Measurements from ENCODE around the gene SLC22A8. TPM values are rescaled to one million over a fixed set of nuclear protein-coding genes. Genes with fewer than 3 reads are reported as not detected.
A peak's percentile ranks its signal among the peaks of the same experiment; 100 is the strongest.
"Not testable (repeated sequence)": the region's sequence is repeated elsewhere in the genome, so short reads cannot be mapped to it uniquely, and the experiment has no call there.

SLC22A8 gene
- total and polyA plus RNA-seq, 2 experiments from 2014 or later = not detected

DNA sequence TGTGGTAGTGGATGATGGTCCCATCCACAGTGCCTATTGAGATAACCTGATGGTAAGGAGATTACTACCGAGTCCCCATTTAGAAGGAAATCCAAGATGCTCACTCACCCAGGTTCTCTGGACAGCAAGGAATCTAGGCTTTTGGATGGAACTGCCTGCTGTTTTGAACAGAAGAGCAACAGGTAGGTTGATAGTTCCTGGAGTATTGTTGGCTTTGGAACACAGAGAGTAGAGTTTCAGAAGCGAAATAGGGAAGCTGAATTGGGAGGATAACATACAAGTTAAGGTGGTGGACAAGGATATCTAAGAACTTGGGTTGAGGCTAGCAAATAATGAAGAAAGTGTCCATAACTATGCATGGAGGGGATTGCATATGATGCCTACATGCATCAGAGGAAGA is 58.5 kb downstream of the SLC22A8 start:
- Histone ChIP-seq H3K27ac (no peak overlapping the region), H3K9me3 (ENCODE audit: low read depth) (no peaks in the 10 kb centered on the region), H3K27me3 (replicated peaks; ENCODE audit: insufficient read depth) (no peaks in the 10 kb centered on the region; the same call in 1 of the 2 replicates), H3K9ac (no peak overlapping the region), H3K79me2 (ENCODE audit: insufficient read depth) (no peaks in the 10 kb centered on the region), H3K36me3 (ENCODE audit: low read depth) (no peaks in the 10 kb centered on the region), H3K4me3 (no peak overlapping the region), H4K20me1 (ENCODE audit: insufficient read depth) (no peaks in the 10 kb centered on the region), H3K9me2 (ENCODE audit: insufficient read depth) (no peaks in the 10 kb centered on the region), H3K4me2 (ENCODE audit: unreplicated experiment) (no peak overlapping the region), H3K4me1 (ENCODE audit: insufficient read depth) (no peaks in the 10 kb centered on the region), H3F3A (ENCODE audit: insufficient read depth) (no peaks in the 10 kb centered on the region), H2AFZ (no peak overlapping the region)
- no peak for DNase-seq
- 57 to 61% methylated on average over 2 of the region's 2 CpGs for WGBS, 2 experiments (ENCODE audit: low coverage in 1 of 2, low lambda C conversion rate in 2 of 2, missing lambda C conversion rate in 2 of 2)
- TF ChIP-seq EZH2phosphoT487 (IDR thresholded peaks at IDR 0.05; ENCODE audit: insufficient read depth, low read depth) = no peak
- TF ChIP-seq EZH2 (IDR thresholded peaks at IDR 0.05; ENCODE audit: insufficient read depth, poor library complexity, severe bottlenecking) = no peak
- in situ Hi-C loops (cut with MboI) = no loop called here

DNA sequence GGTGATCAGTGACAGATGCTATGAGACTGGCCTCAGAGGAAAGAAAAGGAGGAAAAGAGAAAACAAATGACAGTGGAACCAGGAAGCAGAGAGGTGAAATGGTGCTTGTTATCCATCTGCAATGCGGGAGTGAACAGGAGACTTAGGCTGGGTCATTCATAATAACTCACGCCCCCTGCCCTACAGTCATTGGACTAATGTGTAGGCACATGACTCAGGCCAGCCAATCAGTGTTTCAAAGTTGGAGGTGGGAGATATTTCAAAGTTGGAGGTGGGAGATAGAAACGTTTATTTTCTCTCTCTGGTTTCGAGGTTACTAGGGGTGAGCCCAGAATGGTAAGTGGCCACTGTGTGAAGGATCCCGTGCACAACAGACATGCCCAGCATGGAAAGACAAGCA is 61.2 kb downstream of the SLC22A8 start:
- Histone ChIP-seq H3K4me2 (ENCODE audit: unreplicated experiment) (no peak overlapping the region), H3K9ac (no peak overlapping the region), H3K9me2 (ENCODE audit: insufficient read depth) (no peaks in the 10 kb centered on the region), H3K4me1 (ENCODE audit: insufficient read depth) (no peaks in the 10 kb centered on the region), H3K9me3 (ENCODE audit: low read depth) (no peaks in the 10 kb centered on the region), H3F3A (ENCODE audit: insufficient read depth) (no peaks in the 10 kb centered on the region), H3K36me3 (ENCODE audit: low read depth) (no peaks in the 10 kb centered on the region), H3K27ac (no peak overlapping the region), H2AFZ (no peak overlapping the region), H3K27me3 (replicated peaks; ENCODE audit: insufficient read depth) (no peaks in the 10 kb centered on the region; the same call in 1 of the 2 replicates), H3K4me3 (no peak overlapping the region), H3K79me2 (ENCODE audit: insufficient read depth) (no peaks in the 10 kb centered on the region), H4K20me1 (ENCODE audit: insufficient read depth) (no peaks in the 10 kb centered on the region)
- TF ChIP-seq EZH2phosphoT487 (IDR thresholded peaks at IDR 0.05; ENCODE audit: insufficient read depth, low read depth) = no peak
- no peak for TF ChIP-seq EZH2 (IDR thresholded peaks at IDR 0.05; ENCODE audit: insufficient read depth, poor library complexity, severe bottlenecking)
- DNase-seq = no peak
- in situ Hi-C loops (cut with MboI) = no loop called here
- 41 to 44% methylated on average over 5 of the region's 5 CpGs for WGBS, 2 experiments (ENCODE audit: low coverage in 1 of 2, low lambda C conversion rate in 2 of 2, missing lambda C conversion rate in 2 of 2)

DNA sequence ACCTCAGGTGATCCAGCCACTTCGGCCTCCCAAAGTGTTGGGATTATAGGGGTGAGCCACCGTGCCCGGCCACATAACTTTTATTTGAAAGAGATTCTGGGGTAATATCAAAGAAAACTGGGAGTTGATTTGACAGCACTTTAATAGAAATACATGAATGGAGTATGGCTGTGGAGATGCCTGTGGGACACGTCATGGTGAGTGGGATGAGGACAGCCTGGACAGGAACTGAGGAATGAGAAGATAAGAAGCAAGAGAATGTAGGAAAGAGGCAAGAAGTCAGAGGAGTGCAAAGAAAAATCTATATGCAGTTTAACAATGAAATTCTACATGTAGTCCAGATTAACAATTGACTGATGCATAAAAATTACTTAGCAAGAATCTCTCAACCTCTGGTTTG is 61.8 kb downstream of the SLC22A8 start:
- H3K27me3 ChIP-seq (replicated peaks; ENCODE audit: insufficient read depth) = no peaks in the 10 kb centered on the region; the same call in 1 of the 2 replicates
- 46 to 61% methylated on average over 4 of the region's 4 CpGs for WGBS, 2 experiments (ENCODE audit: low coverage in 1 of 2, low lambda C conversion rate in 2 of 2, missing lambda C conversion rate in 2 of 2)
- H3K9ac ChIP-seq = no peak overlapping the region
- no peaks in the 10 kb centered on the region for H3K4me1 ChIP-seq (ENCODE audit: insufficient read depth)
- H3K27ac ChIP-seq = no peak overlapping the region
- no peaks in the 10 kb centered on the region for H4K20me1 ChIP-seq (ENCODE audit: insufficient read depth)
- in situ Hi-C loops (cut with MboI) = no loop called here
- DNase-seq = peak; percentile 47
- H2AFZ ChIP-seq = no peak overlapping the region
- H3K9me2 ChIP-seq (ENCODE audit: insufficient read depth) = no peaks in the 10 kb centered on the region
- TF ChIP-seq EZH2phosphoT487 (IDR thresholded peaks at IDR 0.05; ENCODE audit: insufficient read depth, low read depth) (no peak), EZH2 (IDR thresholded peaks at IDR 0.05; ENCODE audit: insufficient read depth, poor library complexity, severe bottlenecking) (no peak)
- no peaks in the 10 kb centered on the region for H3K9me3 ChIP-seq (ENCODE audit: low read depth)
- no peaks in the 10 kb centered on the region for H3K36me3 ChIP-seq (ENCODE audit: low read depth)
- H3K4me2 ChIP-seq (ENCODE audit: unreplicated experiment) = no peak overlapping the region
- no peaks in the 10 kb centered on the region for H3K79me2 ChIP-seq (ENCODE audit: insufficient read depth)
- H3K4me3 ChIP-seq = no peak overlapping the region
- H3F3A ChIP-seq (ENCODE audit: insufficient read depth) = no peaks in the 10 kb centered on the region

DNA sequence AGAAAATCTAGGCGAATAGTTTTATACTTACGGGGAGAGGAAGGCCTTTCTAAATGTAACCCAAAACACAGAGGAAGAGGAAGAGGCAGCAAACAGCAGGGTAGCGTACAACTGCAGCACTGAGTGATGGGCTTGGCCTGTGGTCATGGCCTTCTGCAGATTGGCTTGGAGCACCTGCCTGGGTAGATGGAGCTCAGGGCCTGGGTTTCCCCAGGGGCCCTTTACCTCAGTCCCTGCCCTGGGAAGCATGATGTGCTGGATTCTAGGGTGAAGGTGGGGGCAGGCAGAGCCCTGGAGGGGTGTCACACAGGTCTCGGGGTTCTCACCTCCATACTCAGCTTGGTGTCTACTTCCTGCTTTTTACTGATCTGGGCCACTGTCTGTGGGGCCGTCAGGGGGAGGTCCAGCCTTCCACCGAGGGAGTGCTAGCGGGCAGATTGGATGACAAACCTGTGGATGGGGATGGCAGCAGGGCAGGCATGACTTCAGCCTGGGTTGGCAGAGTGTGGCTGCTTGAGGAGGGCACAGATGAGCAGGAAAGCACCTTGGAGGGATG is 66.8 kb downstream of the SLC22A8 start:
- no peaks in the 10 kb centered on the region for H4K20me1 ChIP-seq (ENCODE audit: insufficient read depth)
- no peaks in the 10 kb centered on the region for H3F3A ChIP-seq (ENCODE audit: insufficient read depth)
- no peak overlapping the region for H3K4me2 ChIP-seq (ENCODE audit: unreplicated experiment)
- no peaks in the 10 kb centered on the region for H3K9me2 ChIP-seq (ENCODE audit: insufficient read depth)
- H3K4me3 ChIP-seq = no peak overlapping the region
- H3K27me3 ChIP-seq (replicated peaks; ENCODE audit: insufficient read depth) = peaks cover 11% of the 10 kb centered on the region
- H3K79me2 ChIP-seq (ENCODE audit: insufficient read depth) = no peaks in the 10 kb centered on the region
- DNase-seq = no peak
- H3K36me3 ChIP-seq (ENCODE audit: low read depth) = no peaks in the 10 kb centered on the region
- no peak overlapping the region for H3K27ac ChIP-seq
- TF ChIP-seq EZH2 (IDR thresholded peaks at IDR 0.05; ENCODE audit: insufficient read depth, poor library complexity, severe bottlenecking) (no peak), EZH2phosphoT487 (IDR thresholded peaks at IDR 0.05; ENCODE audit: insufficient read depth, low read depth) (no peak)
- H3K9me3 ChIP-seq (ENCODE audit: low read depth) = no peaks in the 10 kb centered on the region
- no peaks in the 10 kb centered on the region for H3K4me1 ChIP-seq (ENCODE audit: insufficient read depth)
- H3K9ac ChIP-seq = no peak overlapping the region
- WGBS, 2 experiments (ENCODE audit: low coverage in 1 of 2, low lambda C conversion rate in 2 of 2, missing lambda C conversion rate in 2 of 2) = 57% methylated on average over 7 of the region's 7 CpGs
- in situ Hi-C loops (cut with MboI) = no loop called here
- no peak overlapping the region for H2AFZ ChIP-seq

DNA sequence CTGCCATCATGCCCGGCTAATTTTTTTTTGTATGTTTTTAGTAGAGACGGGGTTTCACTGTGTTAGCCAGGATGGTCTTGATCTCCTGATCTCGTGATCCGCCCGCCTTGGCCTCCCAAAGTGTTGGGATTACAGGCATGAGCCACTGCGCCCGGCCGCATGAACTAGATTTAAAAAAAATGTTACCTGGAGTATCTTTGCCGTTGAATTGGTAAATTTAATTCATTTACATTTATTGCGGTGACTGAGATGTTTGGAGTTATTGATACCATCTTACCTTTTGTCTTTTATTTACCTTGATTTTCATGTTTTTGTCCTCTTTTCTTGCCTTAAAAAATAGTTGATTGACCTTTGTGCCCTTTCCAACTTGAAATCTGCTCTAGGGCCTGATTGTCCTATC is 70.1 kb downstream of the SLC22A8 start:
- H3K9ac ChIP-seq; H3F3A ChIP-seq (ENCODE audit: insufficient read depth); H3K4me2 ChIP-seq (ENCODE audit: unreplicated experiment); H4K20me1 ChIP-seq (ENCODE audit: insufficient read depth); H2AFZ ChIP-seq; H3K4me3 ChIP-seq; H3K27ac ChIP-seq; H3K36me3 ChIP-seq (ENCODE audit: low read depth); H3K4me1 ChIP-seq (ENCODE audit: insufficient read depth); in situ Hi-C loops (cut with MboI); H3K9me3 ChIP-seq (ENCODE audit: low read depth); H3K79me2 ChIP-seq (ENCODE audit: insufficient read depth); DNase-seq; H3K9me2 ChIP-seq (ENCODE audit: insufficient read depth): not testable (repeated sequence)
- WGBS, 2 experiments (ENCODE audit: low coverage in 1 of 2, low lambda C conversion rate in 2 of 2, missing lambda C conversion rate in 2 of 2) = 76 to 86% methylated on average over 10 of the region's 10 CpGs
- H3K27me3 ChIP-seq (replicated peaks; ENCODE audit: insufficient read depth) = peaks cover 17% of the 10 kb centered on the region; the same call in 1 of the 2 replicates

Other genes starting within 250 kb of the SLC22A8 start
- gene TAF6L, start 244.4 kb downstream of the SLC22A8 start, total RNA-seq (2014; rRNA removed; shearing (Covaris generic)) = 11.6 and 22.5 TPM in 2 replicates
- 8.2 and 9.1 TPM in 2 replicates for gene TAF6L, start 244.4 kb downstream of the SLC22A8 start, polyA plus RNA-seq (2016; fragmentation: Nextera tagmentation; extraction: Ambion mirVana)
- 73.3 and 151 TPM in 2 replicates for gene TMEM179B, start 228.4 kb downstream of the SLC22A8 start, total RNA-seq (2014; rRNA removed; shearing (Covaris generic))
- gene TMEM179B, start 228.4 kb downstream of the SLC22A8 start, polyA plus RNA-seq (2016; fragmentation: Nextera tagmentation; extraction: Ambion mirVana) = 140 and 150 TPM in 2 replicates
- gene TMEM223, start 223.8 kb downstream of the SLC22A8 start, total RNA-seq (2014; rRNA removed; shearing (Covaris generic)) = 32.0 and 33.4 TPM in 2 replicates
- gene TMEM223, start 223.8 kb downstream of the SLC22A8 start, polyA plus RNA-seq (2016; fragmentation: Nextera tagmentation; extraction: Ambion mirVana) = 31.4 and 34.2 TPM in 2 replicates
- gene NXF1, start 210.4 kb downstream of the SLC22A8 start, total RNA-seq (2014; rRNA removed; shearing (Covaris generic)) = 25.0 and 32.0 TPM in 2 replicates
- 51.1 and 53.3 TPM in 2 replicates for gene NXF1, start 210.4 kb downstream of the SLC22A8 start, polyA plus RNA-seq (2016; fragmentation: Nextera tagmentation; extraction: Ambion mirVana)
- 43.9 and 45.7 TPM in 2 replicates for gene STX5, start 183.8 kb downstream of the SLC22A8 start, total RNA-seq (2014; rRNA removed; shearing (Covaris generic))
- gene STX5, start 183.8 kb downstream of the SLC22A8 start, polyA plus RNA-seq (2016; fragmentation: Nextera tagmentation; extraction: Ambion mirVana) = 32.0 and 34.0 TPM in 2 replicates
- not detected in 2 replicates for gene TEX54, start 183.0 kb downstream of the SLC22A8 start, total RNA-seq (2014; rRNA removed; shearing (Covaris generic))
- 0.44 TPM in 1 of 2 replicates, not detected in the other for gene TEX54, start 183.0 kb downstream of the SLC22A8 start, polyA plus RNA-seq (2016; fragmentation: Nextera tagmentation; extraction: Ambion mirVana)
- 41.4 and 50.4 TPM in 2 replicates for gene WDR74, start 176.3 kb downstream of the SLC22A8 start, total RNA-seq (2014; rRNA removed; shearing (Covaris generic))
- gene WDR74, start 176.3 kb downstream of the SLC22A8 start, polyA plus RNA-seq (2016; fragmentation: Nextera tagmentation; extraction: Ambion mirVana) = 33.6 and 34.3 TPM in 2 replicates
- gene SLC3A2, start 134.9 kb downstream of the SLC22A8 start, total RNA-seq (2014; rRNA removed; shearing (Covaris generic)) = 290 and 301 TPM in 2 replicates
- 310 and 319 TPM in 2 replicates for gene SLC3A2, start 134.9 kb downstream of the SLC22A8 start, polyA plus RNA-seq (2016; fragmentation: Nextera tagmentation; extraction: Ambion mirVana)
- gene CHRM1, start 94.5 kb downstream of the SLC22A8 start, total RNA-seq (2014; rRNA removed; shearing (Covaris generic)) = not detected in 2 replicates
- not detected in 2 replicates for gene CHRM1, start 94.5 kb downstream of the SLC22A8 start, polyA plus RNA-seq (2016; fragmentation: Nextera tagmentation; extraction: Ambion mirVana)
- gene SLC22A6, start 30.9 kb downstream of the SLC22A8 start, total RNA-seq (2014; rRNA removed; shearing (Covaris generic)) = not detected in 2 replicates
- not detected in 2 replicates for gene SLC22A6, start 30.9 kb downstream of the SLC22A8 start, polyA plus RNA-seq (2016; fragmentation: Nextera tagmentation; extraction: Ambion mirVana)
- gene SLC22A24, start 128.4 kb upstream of the SLC22A8 start, total RNA-seq (2014; rRNA removed; shearing (Covaris generic)) = not detected in 2 replicates
- gene SLC22A24, start 128.4 kb upstream of the SLC22A8 start, polyA plus RNA-seq (2016; fragmentation: Nextera tagmentation; extraction: Ambion mirVana) = not detected in 2 replicates
- not detected in 2 replicates for gene SLC22A25, start 227.8 kb upstream of the SLC22A8 start, total RNA-seq (2014; rRNA removed; shearing (Covaris generic))
- gene SLC22A25, start 227.8 kb upstream of the SLC22A8 start, polyA plus RNA-seq (2016; fragmentation: Nextera tagmentation; extraction: Ambion mirVana) = not detected in 2 replicates

All from GM23248 (cell line).